Panc1 (cell line): Measurements from ENCODE around the gene AP5B1. TPM values are rescaled to one million over a fixed set of nuclear protein-coding genes. Genes with fewer than 3 reads are reported as not detected.
A peak's percentile ranks its signal among the peaks of the same experiment; 100 is the strongest.

Experiments used
- ATAC-seq: fragments of 200-7000 bp; cut with Tn5 transposase; 2 replicates; pipeline ENCODE4 v1.9.1; 2020; ENCODE audit warnings: mild to moderate bottlenecking, moderate library complexity
- BruUV-seq: library from RNA; stranded (reverse); fragments of 400-500 nt; replicated peaks from 2 replicates; lab custom pipeline; 2021; lab: Mats Ljungman, UMichigan
- CTCF ChIA-PET: fragments of 300-600 bp; sonication (Branson Sonifier 250); formaldehyde crosslinking; loops from one replicate; lab custom pipeline; 2022; ENCODE audit warnings: antibody characterized with exemption; lab: Charles Lee
- POLR2A ChIA-PET: fragments of 300-600 bp; sonication (Branson Sonifier 250); formaldehyde crosslinking; loops from one replicate; lab custom pipeline; 2022; ENCODE audit warnings: antibody characterized with exemption; lab: Charles Lee
- DNase-seq: peaks from one replicate; pipeline ENCODE4 v3.0.0-alpha.2; 2010; ENCODE audit warnings: low read depth, low spot score
- H3K27ac ChIP-seq: 2 replicates; pipeline ENCODE4 v1.5.1; 2011; ENCODE audit warnings: mild to moderate bottlenecking, low read length, inconsistent platforms
- H3K27me3 ChIP-seq: fragments of 200-500 bp; sonication (Bioruptor generic); 2 replicates; pipeline ENCODE4 v1.6.0; 2014; ENCODE audit warnings: low read length, inconsistent platforms; ENCODE audit not compliant: control insufficient read depth, insufficient read depth
- H3K36me3 ChIP-seq: fragments of 200-500 bp; sonication (Bioruptor generic); 2 replicates; pipeline ENCODE4 v1.5.1; 2014; ENCODE audit warnings: inconsistent platforms, mild to moderate bottlenecking, low read length, moderate library complexity; ENCODE audit not compliant: control insufficient read depth, insufficient read depth
- H3K4me1 ChIP-seq: 2 replicates; pipeline ENCODE4 v1.5.1; 2011; ENCODE audit warnings: inconsistent platforms, mild to moderate bottlenecking, low read length, moderate library complexity; ENCODE audit not compliant: control insufficient read depth, insufficient read depth
- H3K4me3 ChIP-seq, 2 experiments: 2 replicates each; pipeline ENCODE4 v1.5.1; 2011 to 2012; ENCODE audit warnings: low read depth in 2 of 2, low read length in 2 of 2, mild to moderate bottlenecking in 2 of 2, inconsistent platforms in 1 of 2, moderate library complexity in 1 of 2
- H3K9me3 ChIP-seq: fragments of 200-500 bp; sonication (Bioruptor generic); 2 replicates; pipeline ENCODE4 v1.5.1; 2014; ENCODE audit warnings: low read depth, mild to moderate bottlenecking, inconsistent platforms, low read length, moderate library complexity; ENCODE audit not compliant: control insufficient read depth, insufficient read depth
- POLR2AphosphoS5 ChIP-seq: IDR thresholded peaks from 2 replicates; pipeline ENCODE4 v1.6.1; 2012; ENCODE audit warnings: mild to moderate bottlenecking, low read depth, low read length, moderate library complexity
- REST ChIP-seq, 2 experiments: IDR thresholded peaks; 2 replicates each; pipeline ENCODE4 v1.6.1; 2011 to 2012; ENCODE audit warnings: low read depth in 2 of 2, control low read depth in 1 of 2, low read length in 1 of 2, mild to moderate bottlenecking in 1 of 2, moderate library complexity in 1 of 2; ENCODE audit not compliant: insufficient read depth in 1 of 2
- SIN3A ChIP-seq: IDR thresholded peaks from 2 replicates; pipeline ENCODE4 v1.6.1; 2012; ENCODE audit warnings: low read depth, mild to moderate bottlenecking, low read length, moderate library complexity, borderline replicate concordance; ENCODE audit not compliant: insufficient read depth
- TCF7L2 ChIP-seq: IDR thresholded peaks from 2 replicates; pipeline ENCODE4 v1.6.1; 2011; ENCODE audit warnings: mild to moderate bottlenecking, low read depth, low read length, inconsistent platforms
- in situ Hi-C: cut with HindIII; loops from 2 replicates; pipeline ENCODE4 v1.10.0; 2016; ENCODE audit warnings: low sequenced_read_pairs, low pct_unique_long_range_greater_than_20kb
- intact Hi-C: fragments of 100-400 bp; cut with micrococcal nuclease; formaldehyde crosslinking; loops from one replicate; pipeline ENCODE4 v1.10.0; 2022; ENCODE audit not compliant: unreplicated experiment
- total RNA-seq: library from RNA; stranded (reverse); gene quantifications from one replicate; pipeline ENCODE4 v1.2.1, GENCODE V29; 2021; ENCODE audit not compliant: unreplicated experiment
- TF ChIP-seq, protein P1 (sequence below): fragments of 450-650 bp; IDR thresholded peaks from 2 replicates; pipeline ENCODE4 v1.5.1; 2017; ENCODE audit warnings: mild to moderate bottlenecking

The AP5B1 gene
- total RNA-seq, 1 experiment from 2014 or later: 35.0 TPM

GRCh38 chr11:65778431-65778900 is 2.3 kb downstream of the AP5B1 start:
- in situ Hi-C loops: no loop called here
- Histone ChIP-seq H3K4me3 (no peak overlapping the region), H3K36me3 (peaks cover 3% of the 10 kb centered on the region; the same call in 1 of the 2 replicates), H3K27me3 (no peaks in the 10 kb centered on the region), H3K9me3 (no peaks in the 10 kb centered on the region), H3K27ac (no peak overlapping the region), H3K4me1 (peaks cover 10% of the 10 kb centered on the region)
- ChIA-PET POLR2A (interaction anchor here (0.6 kb wide), 1 partner anchor 14 kb away, joined by 3 read pairs; no protein-coding TSS in a partner anchor), CTCF (interaction anchor here (0.6 to 1.9 kb wide), 4 partner anchors 14 to 77 kb away, joined by 3 to 11 read pairs (median 4); partner anchors contain the start of gene KAT5)
- no peak for TF ChIP-seq TCF7L2
- no peak for TF ChIP-seq SIN3A
- no peak for TF ChIP-seq REST (IDR thresholded peaks at IDR 0.05; ENCODE audit: insufficient read depth in 1 of 2, low read depth in 2 of 2, low read length in 1 of 2)
- no peak for TF ChIP-seq POLR2AphosphoS5
- TF ChIP-seq, protein P1, sequence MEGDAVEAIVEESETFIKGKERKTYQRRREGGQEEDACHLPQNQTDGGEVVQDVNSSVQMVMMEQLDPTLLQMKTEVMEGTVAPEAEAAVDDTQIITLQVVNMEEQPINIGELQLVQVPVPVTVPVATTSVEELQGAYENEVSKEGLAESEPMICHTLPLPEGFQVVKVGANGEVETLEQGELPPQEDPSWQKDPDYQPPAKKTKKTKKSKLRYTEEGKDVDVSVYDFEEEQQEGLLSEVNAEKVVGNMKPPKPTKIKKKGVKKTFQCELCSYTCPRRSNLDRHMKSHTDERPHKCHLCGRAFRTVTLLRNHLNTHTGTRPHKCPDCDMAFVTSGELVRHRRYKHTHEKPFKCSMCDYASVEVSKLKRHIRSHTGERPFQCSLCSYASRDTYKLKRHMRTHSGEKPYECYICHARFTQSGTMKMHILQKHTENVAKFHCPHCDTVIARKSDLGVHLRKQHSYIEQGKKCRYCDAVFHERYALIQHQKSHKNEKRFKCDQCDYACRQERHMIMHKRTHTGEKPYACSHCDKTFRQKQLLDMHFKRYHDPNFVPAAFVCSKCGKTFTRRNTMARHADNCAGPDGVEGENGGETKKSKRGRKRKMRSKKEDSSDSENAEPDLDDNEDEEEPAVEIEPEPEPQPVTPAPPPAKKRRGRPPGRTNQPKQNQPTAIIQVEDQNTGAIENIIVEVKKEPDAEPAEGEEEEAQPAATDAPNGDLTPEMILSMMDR: no peak
- DNase-seq (no peak), ATAC-seq (no peak)
- TSS peak; percentile 4 for BruUV-seq
- intact Hi-C loops: no loop called here

- Histone ChIP-seq H3K9me3 (no peaks in the 10 kb centered on the region), H3K27ac (no peak overlapping the region), H3K36me3 (peaks cover 3% of the 10 kb centered on the region; the same call in 1 of the 2 replicates), H3K4me3 (no peak overlapping the region), H3K4me1 (peaks cover 10% of the 10 kb centered on the region), H3K27me3 (no peaks in the 10 kb centered on the region)
- ChIA-PET CTCF (no interaction called here), POLR2A (no interaction called here)
- TF ChIP-seq, protein P1: no peak
- TF ChIP-seq REST (IDR thresholded peaks at IDR 0.05; ENCODE audit: insufficient read depth in 1 of 2, low read depth in 2 of 2, low read length in 1 of 2): no peak
- no peak for TF ChIP-seq POLR2AphosphoS5
- TF ChIP-seq SIN3A: no peak
- TF ChIP-seq TCF7L2: no peak
- no peak for DNase-seq
- intact Hi-C loops: no loop called here
- BruUV-seq: no TSS peak
- ATAC-seq: no peak
- in situ Hi-C loops: no loop called here
Observed at GRCh38 chr11:65777821-65778361, 2.9 kb downstream of the AP5B1 start.
